Gastroesophageal sphincter (tissue), 4 donors: Measurements from ENCODE around the gene RARRES2. TPM values are rescaled to one million over a fixed set of nuclear protein-coding genes. Genes with fewer than 3 reads are reported as not detected.

ENCODE experiments used
- ATAC-seq: fragments of 150-250 bp; one replicate; pipeline ENCODE4 v1.9.1; 2016; ENCODE audit warnings: mild to moderate bottlenecking, moderate library complexity
- H3K27ac ChIP-seq, 4 donors: fragments of 200-600 bp; sonication (generic) in 3 of 4; 1 replicate in 3 of 4; 2 replicates in 1 of 4; pipeline ENCODE4 v1.5.1; 2016 to 2019
- H3K27me3 ChIP-seq: fragments of 200-600 bp; sonication (generic); one replicate; pipeline ENCODE4 v1.5.1; 2019
- H3K36me3 ChIP-seq, 2 donors: fragments of 200-600 bp; sonication (generic); one replicate each; pipeline ENCODE4 v1.5.1; 2019; ENCODE audit warnings: control low read depth in 1 of 2
- H3K4me1 ChIP-seq, 3 donors: fragments of 200-600 bp; sonication (generic); 1 replicate in 2 of 3; 2 replicates in 1 of 3; pipeline ENCODE4 v1.5.1; 2016 to 2019; ENCODE audit warnings: control low read depth in 2 of 3
- H3K4me3 ChIP-seq, 2 donors: fragments of 200-600 bp; sonication (generic); one replicate each; pipeline ENCODE4 v1.5.1; 2019; ENCODE audit warnings: mild to moderate bottlenecking in 1 of 2, moderate library complexity in 1 of 2
- H3K9me3 ChIP-seq, 3 donors: fragments of 200-600 bp; sonication (generic); one replicate each; pipeline ENCODE4 v1.5.1; 2017 to 2019; ENCODE audit warnings: control low read depth in 2 of 3
- EP300 ChIP-seq: sonication (generic); formaldehyde crosslinking; IDR thresholded peaks from one replicate; pipeline ENCODE4 v1.6.1; 2017; ENCODE audit warnings: antibody characterized with exemption, mild to moderate bottlenecking
- POLR2A ChIP-seq, 2 donors: fragments of 450-650 bp; IDR thresholded peaks; one replicate each; pipeline ENCODE4 v1.6.1; 2017; ENCODE audit warnings: antibody characterized with exemption in 2 of 2, mild to moderate bottlenecking in 2 of 2, moderate library complexity in 1 of 2
- POLR2AphosphoS5 ChIP-seq: sonication (generic); formaldehyde crosslinking; IDR thresholded peaks from one replicate; pipeline ENCODE4 v1.6.1; 2017; ENCODE audit warnings: antibody characterized with exemption
- WGBS, 2 donors: methylation state at CpG; one replicate each; pipeline ENCODE4 v1.1.5; 2018; ENCODE audit warnings: low coverage in 1 of 2; 5-methylcytosine and 5-hydroxymethylcytosine counted together
- total RNA-seq, 4 donors: library from RNA; depleted of rRNA; stranded (reverse); fragments of >200 nt; gene quantifications; one replicate each; pipeline ENCODE4 v1.1.0, GENCODE V29; 2016
- TF ChIP-seq, protein P1 (sequence below), 4 experiments: fragments of 200-600 bp in 2 of 4; fragments of 450-650 bp in 2 of 4; sonication (generic) in 1 of 4; IDR thresholded peaks; one replicate each; pipeline ENCODE4 v1.5.1; 2017 to 2019; ENCODE audit warnings: antibody characterized with exemption in 4 of 4, mild to moderate bottlenecking in 2 of 4, moderate library complexity in 2 of 4

Gene RARRES2
- total RNA-seq, 4 donors from 2014 or later = 152 to 341 (median 157) TPM

DNA sequence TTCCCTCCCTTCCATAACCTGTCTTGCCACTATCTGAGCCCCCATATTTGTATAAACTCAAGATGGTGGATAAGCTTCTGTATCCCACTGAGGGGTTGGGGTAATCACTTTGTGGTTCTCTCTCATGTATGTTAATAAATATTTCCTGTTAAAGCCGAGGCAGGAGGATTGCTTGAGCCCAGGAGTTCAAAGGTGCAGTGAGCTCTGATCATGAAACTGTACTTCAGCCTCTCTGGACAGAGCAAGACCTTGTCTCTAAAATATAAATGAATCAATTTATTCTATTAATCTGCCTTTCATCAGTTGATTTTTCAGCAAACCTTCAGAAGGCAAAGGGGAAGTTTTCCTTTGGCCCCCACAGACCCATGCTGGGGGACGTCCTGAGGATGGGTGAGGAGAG lies 1.8 kb upstream of the RARRES2 start:
- TF ChIP-seq, protein P1, sequence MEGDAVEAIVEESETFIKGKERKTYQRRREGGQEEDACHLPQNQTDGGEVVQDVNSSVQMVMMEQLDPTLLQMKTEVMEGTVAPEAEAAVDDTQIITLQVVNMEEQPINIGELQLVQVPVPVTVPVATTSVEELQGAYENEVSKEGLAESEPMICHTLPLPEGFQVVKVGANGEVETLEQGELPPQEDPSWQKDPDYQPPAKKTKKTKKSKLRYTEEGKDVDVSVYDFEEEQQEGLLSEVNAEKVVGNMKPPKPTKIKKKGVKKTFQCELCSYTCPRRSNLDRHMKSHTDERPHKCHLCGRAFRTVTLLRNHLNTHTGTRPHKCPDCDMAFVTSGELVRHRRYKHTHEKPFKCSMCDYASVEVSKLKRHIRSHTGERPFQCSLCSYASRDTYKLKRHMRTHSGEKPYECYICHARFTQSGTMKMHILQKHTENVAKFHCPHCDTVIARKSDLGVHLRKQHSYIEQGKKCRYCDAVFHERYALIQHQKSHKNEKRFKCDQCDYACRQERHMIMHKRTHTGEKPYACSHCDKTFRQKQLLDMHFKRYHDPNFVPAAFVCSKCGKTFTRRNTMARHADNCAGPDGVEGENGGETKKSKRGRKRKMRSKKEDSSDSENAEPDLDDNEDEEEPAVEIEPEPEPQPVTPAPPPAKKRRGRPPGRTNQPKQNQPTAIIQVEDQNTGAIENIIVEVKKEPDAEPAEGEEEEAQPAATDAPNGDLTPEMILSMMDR (IDR thresholded peaks at IDR 0.05) = no peak
- no peak for TF ChIP-seq POLR2AphosphoS5
- TF ChIP-seq POLR2A (IDR thresholded peaks at IDR 0.05) = no peak
- no peak for TF ChIP-seq EP300
- H3K27ac ChIP-seq = no peak overlapping the region
- no peaks in the 10 kb centered on the region for H3K9me3 ChIP-seq

DNA sequence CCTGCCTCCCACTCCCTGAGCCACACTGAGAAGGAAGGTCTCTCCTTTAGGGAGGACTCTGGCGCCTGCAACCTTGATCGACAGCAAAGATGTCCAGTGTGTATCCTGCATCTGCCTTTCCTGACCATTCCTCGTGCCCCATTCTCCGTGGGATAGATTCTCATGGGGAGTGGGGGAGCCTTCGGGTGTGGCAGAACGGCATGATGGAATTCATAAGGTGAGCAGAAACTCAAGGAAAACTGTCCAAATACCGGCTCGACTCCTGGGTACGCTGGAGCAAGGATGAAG lies 636 bp upstream of the RARRES2 start:
- TF ChIP-seq, protein P1 (IDR thresholded peaks at IDR 0.05) = no peak
- TF ChIP-seq POLR2A (IDR thresholded peaks at IDR 0.05) (no peak), POLR2AphosphoS5 (no peak), EP300 (no peak)
- Histone ChIP-seq H3K4me1 (peaks cover 0 to 57% (median 30%) of the 10 kb centered on the region in 3 donors), H3K36me3 (peaks cover 0 to 19% of the 10 kb centered on the region in 2 donors), H3K4me3 (peak overlapping the region; percentile 58 to 72), H3K27me3 (no peaks in the 10 kb centered on the region), H3K27ac (peak overlapping the region; percentile 54 to 93 (median 88)), H3K9me3 (no peaks in the 10 kb centered on the region)
- WGBS, 2 donors = 70% methylated on average over 2 of the region's 9 CpGs; no CpG with 5 or more reads in 1 of the 2 donors
- peak; percentile 17 for ATAC-seq

More for the DNA sequence above, 1.8 kb upstream of the RARRES2 start:
- ATAC-seq = no peak
- H3K36me3 ChIP-seq = peaks cover 0 to 7% of the 10 kb centered on the region in 2 donors
- H3K27me3 ChIP-seq = no peaks in the 10 kb centered on the region
- H3K4me1 ChIP-seq = peaks cover 0 to 45% (median 19%) of the 10 kb centered on the region in 3 donors
- H3K4me3 ChIP-seq = no peak overlapping the region
- WGBS, 2 donors = 64% methylated on average over 1 of the region's 2 CpGs; no CpG with 5 or more reads in 1 of the 2 donors

DNA sequence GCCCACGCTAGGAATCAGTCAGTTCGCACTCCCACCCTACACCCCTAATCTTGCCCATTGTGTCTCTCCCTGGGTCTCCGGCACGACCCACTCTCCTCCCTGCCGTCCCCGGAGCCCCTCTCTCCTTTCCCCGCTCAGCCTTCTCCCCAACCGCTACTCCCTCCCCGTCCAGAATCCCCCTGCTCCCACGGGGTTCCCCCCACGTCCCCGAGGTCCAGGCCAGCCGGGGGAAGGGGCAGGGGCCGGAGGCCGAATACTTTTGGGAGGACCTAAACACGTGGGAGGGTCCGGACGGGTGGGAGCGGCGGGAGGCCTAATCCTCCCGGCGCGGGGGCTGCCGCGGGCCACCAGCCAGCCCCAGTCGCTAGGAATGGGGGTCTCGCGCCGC lies 560 bp downstream of the RARRES2 start:
- ATAC-seq = no peak

DNA sequence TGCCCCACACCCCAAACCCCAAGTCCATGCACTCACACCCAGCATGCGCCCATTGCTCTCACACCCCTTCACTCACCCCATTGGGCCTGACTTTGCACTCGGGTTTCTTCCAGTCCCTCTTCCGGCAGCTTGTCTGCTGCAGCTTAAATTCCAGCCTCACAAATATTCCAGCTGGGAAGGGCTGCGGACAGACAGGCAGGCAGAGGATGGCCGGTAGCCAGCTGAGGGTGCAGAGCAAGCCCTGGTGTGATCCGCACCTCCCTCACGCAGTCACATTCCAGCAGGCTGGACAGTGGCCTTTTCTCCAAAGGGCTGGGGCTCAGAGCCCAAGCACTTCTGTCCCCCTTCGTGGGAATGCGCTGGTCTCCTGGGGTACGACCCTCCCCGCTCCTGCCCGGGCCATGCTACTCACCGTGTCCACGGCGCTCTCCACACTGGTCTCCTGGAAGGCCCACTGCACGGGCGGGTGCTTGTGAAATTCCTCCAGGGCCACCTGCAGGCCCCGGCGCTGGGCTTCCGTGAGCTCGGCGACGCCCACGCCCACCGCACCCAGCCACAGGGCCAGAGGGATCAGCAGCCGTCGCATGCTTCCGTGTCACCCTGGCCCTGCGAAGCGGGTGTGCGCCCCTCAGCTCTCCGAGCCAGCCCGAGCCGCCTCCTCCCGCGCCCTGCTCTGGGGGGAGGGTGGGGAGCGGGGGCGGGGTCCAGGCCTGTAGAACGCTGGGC lies 1.2 kb downstream of the RARRES2 start:
- H3K9me3 ChIP-seq = no peaks in the 10 kb centered on the region
- H3K36me3 ChIP-seq = peaks cover 0 to 22% of the 10 kb centered on the region in 2 donors
- TF ChIP-seq, protein P1 (IDR thresholded peaks at IDR 0.05) = peak in 2 of 4 experiments; percentile 17 to 26
- TF ChIP-seq EP300 (no peak), POLR2A (IDR thresholded peaks at IDR 0.05) (no peak), POLR2AphosphoS5 (peak; percentile 35)
- H3K27me3 ChIP-seq = no peaks in the 10 kb centered on the region
- 17% methylated on average over 3 of the region's 39 CpGs; no CpG with 5 or more reads in 1 of the 2 donors for WGBS, 2 donors
- peak overlapping the region; percentile 54 to 93 (median 88) for H3K27ac ChIP-seq
- H3K4me3 ChIP-seq = peak overlapping the region; percentile 58 to 72
- peak; percentile 47 for ATAC-seq
- peaks cover 0 to 76% (median 43%) of the 10 kb centered on the region in 3 donors for H3K4me1 ChIP-seq

More for the DNA sequence above, 560 bp downstream of the RARRES2 start:
- Histone ChIP-seq H3K4me3 (peak overlapping the region; percentile 58 to 72), H3K9me3 (no peaks in the 10 kb centered on the region), H3K27ac (peak overlapping the region; percentile 54 to 93 (median 88)), H3K4me1 (peaks cover 0 to 69% (median 36%) of the 10 kb centered on the region in 3 donors), H3K27me3 (no peaks in the 10 kb centered on the region), H3K36me3 (peaks cover 0 to 22% of the 10 kb centered on the region in 2 donors)
- TF ChIP-seq POLR2A (IDR thresholded peaks at IDR 0.05) = no peak
- no peak for TF ChIP-seq EP300
- no peak for TF ChIP-seq POLR2AphosphoS5
- TF ChIP-seq, protein P1 (IDR thresholded peaks at IDR 0.05) = no peak
- 4% methylated on average over 8 of the region's 29 CpGs; no CpG with 5 or more reads in 1 of the 2 donors for WGBS, 2 donors

GRCh38 chr7:150339409-150339809 lies 2.0 kb downstream of the RARRES2 start:
- no peaks in the 10 kb centered on the region for H3K27me3 ChIP-seq
- no peak for ATAC-seq
- H3K4me1 ChIP-seq = peaks cover 0 to 83% (median 50%) of the 10 kb centered on the region in 3 donors
- TF ChIP-seq, protein P1 (IDR thresholded peaks at IDR 0.05) = no peak
- TF ChIP-seq EP300 (no peak), POLR2A (IDR thresholded peaks at IDR 0.05) (no peak)
- peaks cover 0 to 22% of the 10 kb centered on the region in 2 donors for H3K36me3 ChIP-seq
- peak overlapping the region in 3 of 4 donors; percentile 86 to 93 (median 90) for H3K27ac ChIP-seq
- WGBS, 2 donors = 39 to 63% methylated on average over 6 of the region's 9 CpGs
- H3K9me3 ChIP-seq = no peaks in the 10 kb centered on the region
- peak overlapping the region in 1 of 2 donors; percentile 72 for H3K4me3 ChIP-seq
